ENCODE results near the gene MXD3.

- TF ChIP-seq, protein P1, sequence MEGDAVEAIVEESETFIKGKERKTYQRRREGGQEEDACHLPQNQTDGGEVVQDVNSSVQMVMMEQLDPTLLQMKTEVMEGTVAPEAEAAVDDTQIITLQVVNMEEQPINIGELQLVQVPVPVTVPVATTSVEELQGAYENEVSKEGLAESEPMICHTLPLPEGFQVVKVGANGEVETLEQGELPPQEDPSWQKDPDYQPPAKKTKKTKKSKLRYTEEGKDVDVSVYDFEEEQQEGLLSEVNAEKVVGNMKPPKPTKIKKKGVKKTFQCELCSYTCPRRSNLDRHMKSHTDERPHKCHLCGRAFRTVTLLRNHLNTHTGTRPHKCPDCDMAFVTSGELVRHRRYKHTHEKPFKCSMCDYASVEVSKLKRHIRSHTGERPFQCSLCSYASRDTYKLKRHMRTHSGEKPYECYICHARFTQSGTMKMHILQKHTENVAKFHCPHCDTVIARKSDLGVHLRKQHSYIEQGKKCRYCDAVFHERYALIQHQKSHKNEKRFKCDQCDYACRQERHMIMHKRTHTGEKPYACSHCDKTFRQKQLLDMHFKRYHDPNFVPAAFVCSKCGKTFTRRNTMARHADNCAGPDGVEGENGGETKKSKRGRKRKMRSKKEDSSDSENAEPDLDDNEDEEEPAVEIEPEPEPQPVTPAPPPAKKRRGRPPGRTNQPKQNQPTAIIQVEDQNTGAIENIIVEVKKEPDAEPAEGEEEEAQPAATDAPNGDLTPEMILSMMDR (IDR thresholded peaks at IDR 0.05; ENCODE audit: low read depth, low read length) = no peak
- no peak for TF ChIP-seq POLR2A (IDR thresholded peaks at IDR 0.05; ENCODE audit: extremely low read depth, insufficient read length)
- no peak for TF ChIP-seq MAX (IDR thresholded peaks at IDR 0.05; ENCODE audit: low read depth, low read length)
- TF ChIP-seq MYC (IDR thresholded peaks at IDR 0.05; ENCODE audit: low read depth, low read length) = no peak
These were observed 41.0 kb downstream of the MXD3 start for GRCh38 chr5:177270653-177271052.
